Measurements from ENCODE around the gene TRIM29. TPM values are rescaled to one million over a fixed set of nuclear protein-coding genes. Genes with fewer than 3 reads are reported as not detected.

Gene TRIM29
- total and polyA plus RNA-seq, 3 experiments from 2014 or later, result not detected

DNA sequence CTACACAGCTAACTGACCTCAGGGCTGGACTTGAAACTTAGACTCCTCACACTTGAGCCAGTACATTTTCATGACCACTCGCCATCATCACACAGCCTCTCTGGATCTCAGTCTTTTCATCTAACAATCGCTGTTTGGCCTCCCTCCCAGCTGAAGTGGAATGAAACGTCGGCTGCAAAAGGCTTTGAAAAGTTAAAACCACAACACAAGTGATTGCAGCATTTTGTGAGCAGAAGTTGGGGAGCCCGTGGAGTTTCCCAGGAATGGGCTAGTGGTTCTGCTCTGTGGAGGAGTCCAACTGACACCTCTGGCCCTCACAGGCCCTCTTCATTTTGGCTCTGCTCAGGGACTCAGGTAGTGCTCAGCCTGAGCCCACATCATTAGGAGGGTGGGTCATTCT is 35.9 kb upstream of the TRIM29 start:
- CTCF ChIA-PET, result no interaction called here
- H3K36me3 Mint-ChIP-seq, result no peaks in the 10 kb centered on the region
- H3K27ac Mint-ChIP-seq, result no peak overlapping the region
- peaks cover under 1% of the 10 kb centered on the region for H3K4me1 ChIP-seq (ENCODE audit: insufficient read depth, low read length)
- POLR2A ChIA-PET, result no interaction called here
- H3K27ac ChIP-seq (ENCODE audit: low read depth, low read length), result no peak overlapping the region
- no peaks in the 10 kb centered on the region for H3K9me3 Mint-ChIP-seq
- H3K9me3 ChIP-seq (ENCODE audit: low read length), result no peaks in the 10 kb centered on the region
- no peak overlapping the region for H3K4me3 Mint-ChIP-seq
- DNase-seq, result no peak
- peaks cover 0 to 11% (median under 1%) of the 10 kb centered on the region in 3 donors for H3K4me1 Mint-ChIP-seq
- peaks cover 30% of the 10 kb centered on the region for H3K27me3 ChIP-seq (ENCODE audit: insufficient read depth, low read length, poor library complexity, severe bottlenecking)
- peaks cover 26 to 41% of the 10 kb centered on the region in 2 donors for H3K27me3 Mint-ChIP-seq
- H3K4me3 ChIP-seq (ENCODE audit: low read length), result no peak overlapping the region
- H3K36me3 ChIP-seq (ENCODE audit: insufficient read depth, low read length), result no peaks in the 10 kb centered on the region

DNA sequence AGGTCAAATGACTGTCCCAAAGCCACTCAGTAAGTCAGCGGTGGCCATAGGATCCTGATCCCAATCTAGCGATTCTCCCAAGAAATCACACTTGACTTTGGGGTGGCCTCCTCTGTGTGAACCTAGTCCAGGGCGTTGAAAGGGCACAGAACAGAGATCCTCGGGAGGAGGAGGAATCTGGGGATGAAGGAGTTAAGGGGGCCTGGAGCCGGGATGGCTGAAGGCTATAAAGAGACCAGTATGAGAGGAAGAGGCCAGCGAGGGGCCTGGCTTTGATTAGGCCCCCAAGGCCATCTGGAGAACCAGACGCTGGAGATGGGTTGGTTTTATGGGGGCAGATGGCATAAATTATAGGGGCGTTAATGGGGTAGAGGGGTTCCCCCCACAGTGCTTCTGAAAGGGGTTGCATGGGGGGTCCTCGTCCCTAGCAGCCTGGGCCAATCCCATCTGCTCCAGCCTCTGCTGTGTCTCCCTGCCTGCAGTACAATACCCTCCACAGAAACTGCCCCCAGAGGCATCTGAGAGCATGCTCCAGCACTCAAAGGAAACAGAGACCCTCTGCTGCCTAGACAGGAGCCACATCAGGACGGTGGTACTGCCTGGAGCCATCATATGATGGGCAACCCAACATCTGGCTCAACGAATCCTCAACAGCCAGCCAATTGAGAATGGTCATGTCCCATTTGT is 35.2 kb upstream of the TRIM29 start:
- Histone ChIP-seq H3K9me3 (ENCODE audit: low read length) (no peaks in the 10 kb centered on the region), H3K4me3 (ENCODE audit: low read length) (no peak overlapping the region), H3K4me1 (ENCODE audit: insufficient read depth, low read length) (peaks cover 7% of the 10 kb centered on the region), H3K36me3 (ENCODE audit: insufficient read depth, low read length) (no peaks in the 10 kb centered on the region), H3K27ac (ENCODE audit: low read depth, low read length) (no peak overlapping the region), H3K27me3 (ENCODE audit: insufficient read depth, low read length, poor library complexity, severe bottlenecking) (peaks cover 35% of the 10 kb centered on the region)
- no peaks in the 10 kb centered on the region for H3K36me3 Mint-ChIP-seq
- no peaks in the 10 kb centered on the region for H3K9me3 Mint-ChIP-seq
- H3K4me1 Mint-ChIP-seq, result peaks cover 2 to 15% (median 4%) of the 10 kb centered on the region in 3 donors
- CTCF ChIA-PET, result interaction anchor here (0.7 kb wide), 1 partner anchor 832 kb away, joined by 3 read pairs; no protein-coding TSS in a partner anchor
- no peak overlapping the region for H3K4me3 Mint-ChIP-seq
- no peak overlapping the region for H3K27ac Mint-ChIP-seq
- POLR2A ChIA-PET, result no interaction called here
- peaks cover 31 to 47% of the 10 kb centered on the region in 2 donors for H3K27me3 Mint-ChIP-seq
- no peak for DNase-seq

DNA sequence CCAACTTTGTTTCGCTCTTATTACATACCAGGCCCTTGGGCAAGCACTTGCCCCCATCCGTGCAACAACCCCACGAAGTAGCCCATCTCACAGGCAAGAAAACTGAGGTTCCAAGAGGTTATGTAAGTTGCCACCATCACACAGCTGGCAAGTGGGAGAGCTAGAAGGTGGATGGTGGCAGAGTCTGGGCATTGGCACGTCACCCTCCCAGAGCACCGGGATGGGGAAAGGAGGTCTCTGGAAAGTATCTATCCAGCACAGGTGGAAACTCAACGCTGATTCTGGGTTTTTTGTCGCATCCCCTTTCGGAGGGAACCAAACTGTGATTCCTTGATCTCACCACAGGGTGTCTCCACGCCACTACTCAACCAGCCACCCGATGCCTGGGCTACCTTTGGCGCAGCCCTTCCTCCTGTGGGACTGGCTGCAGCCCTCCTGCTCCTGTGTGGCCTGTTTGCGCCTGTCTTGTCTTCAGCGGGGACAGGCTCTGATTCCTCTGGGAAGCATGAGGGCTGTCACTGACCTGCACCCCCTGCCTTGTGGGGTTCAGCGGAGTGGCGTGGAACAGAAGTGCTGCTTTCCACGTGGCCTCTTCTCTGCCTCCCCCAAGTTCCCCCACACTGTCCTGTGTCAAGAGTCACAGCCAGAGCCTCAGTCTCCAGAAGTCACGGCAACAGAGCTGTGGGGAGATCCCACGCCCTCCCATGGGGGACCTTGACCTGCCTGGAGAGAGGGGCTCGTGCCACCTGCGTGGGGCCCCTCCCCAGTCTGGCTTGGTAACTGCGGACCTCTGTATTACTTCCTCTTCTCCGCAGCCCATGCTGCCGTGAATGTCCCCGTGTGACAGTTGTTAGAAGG is 34.4 kb upstream of the TRIM29 start:
- H3K27me3 Mint-ChIP-seq, result peaks cover 40 to 54% of the 10 kb centered on the region in 2 donors
- Histone ChIP-seq H3K4me3 (ENCODE audit: low read length) (no peak overlapping the region), H3K4me1 (ENCODE audit: insufficient read depth, low read length) (peaks cover 7% of the 10 kb centered on the region), H3K9me3 (ENCODE audit: low read length) (no peaks in the 10 kb centered on the region), H3K27ac (ENCODE audit: low read depth, low read length) (no peak overlapping the region), H3K27me3 (ENCODE audit: insufficient read depth, low read length, poor library complexity, severe bottlenecking) (peaks cover 44% of the 10 kb centered on the region), H3K36me3 (ENCODE audit: insufficient read depth, low read length) (no peaks in the 10 kb centered on the region)
- ChIA-PET POLR2A (no interaction called here), CTCF (interaction anchor here (0.7 kb wide), 1 partner anchor 833 kb away, joined by 3 read pairs; no protein-coding TSS in a partner anchor)
- H3K4me3 Mint-ChIP-seq, result no peak overlapping the region
- peaks cover 2 to 15% (median 4%) of the 10 kb centered on the region in 3 donors for H3K4me1 Mint-ChIP-seq
- no peaks in the 10 kb centered on the region for H3K36me3 Mint-ChIP-seq
- no peak overlapping the region for H3K27ac Mint-ChIP-seq
- no peaks in the 10 kb centered on the region for H3K9me3 Mint-ChIP-seq
- DNase-seq, result peak in 3 of 5 donors; percentile 7 to 60 (median 42)

DNA sequence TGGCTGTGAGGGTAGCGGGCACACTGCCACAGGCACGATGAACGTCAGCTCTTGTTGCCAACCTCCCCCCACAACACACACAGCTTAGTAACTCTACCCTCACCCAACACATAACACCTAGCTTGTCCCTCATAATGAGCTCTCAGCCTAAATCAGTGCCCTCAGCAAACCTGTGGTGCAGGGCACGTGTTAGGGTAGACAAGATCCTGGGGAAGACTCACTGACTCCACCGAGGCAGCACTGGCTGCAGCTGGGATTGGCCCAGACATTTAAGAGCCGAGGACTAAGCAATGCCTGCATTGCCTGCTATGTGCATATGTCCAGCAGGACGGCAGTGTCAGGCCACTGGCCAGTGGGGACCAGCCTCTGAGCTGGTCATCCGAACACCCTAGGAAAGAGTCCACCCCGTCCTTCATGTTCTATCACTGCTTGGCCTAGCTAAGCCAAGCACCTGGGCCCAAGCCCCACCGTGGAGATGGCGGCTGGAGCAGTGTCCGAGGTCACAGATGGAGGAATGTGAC is 32.9 kb upstream of the TRIM29 start:
- Histone ChIP-seq H3K9me3 (ENCODE audit: low read length) (no peaks in the 10 kb centered on the region), H3K36me3 (ENCODE audit: insufficient read depth, low read length) (no peaks in the 10 kb centered on the region), H3K4me3 (ENCODE audit: low read length) (no peak overlapping the region), H3K27me3 (ENCODE audit: insufficient read depth, low read length, poor library complexity, severe bottlenecking) (peaks cover 44% of the 10 kb centered on the region), H3K27ac (ENCODE audit: low read depth, low read length) (no peak overlapping the region), H3K4me1 (ENCODE audit: insufficient read depth, low read length) (peaks cover 7% of the 10 kb centered on the region)
- Mint-ChIP-seq H3K9me3 (peaks cover under 1 to 4% (median 3%) of the 10 kb centered on the region in 5 donors), H3K27ac (no peak overlapping the region), H3K27me3 (peaks cover 43 to 68% of the 10 kb centered on the region in 2 donors), H3K4me1 (peaks cover 2 to 15% (median 4%) of the 10 kb centered on the region in 3 donors), H3K36me3 (no peaks in the 10 kb centered on the region), H3K4me3 (peak overlapping the region in 1 of 7 donors; percentile 11)
- ChIA-PET CTCF (interaction anchor here (2.0 kb wide), 1 partner anchor 132 kb away, joined by 6 read pairs; no protein-coding TSS in a partner anchor), POLR2A (interaction anchor here (0.6 kb wide), 1 partner anchor 1897 kb away, joined by 8 read pairs; no protein-coding TSS in a partner anchor)
- no peak for DNase-seq

GRCh38 chr11:120169981-120170698 is 32.2 kb upstream of the TRIM29 start:
- no peaks in the 10 kb centered on the region for H3K9me3 ChIP-seq (ENCODE audit: low read length)
- ChIA-PET CTCF (interaction anchor here (2.0 kb wide), 1 partner anchor 133 kb away, joined by 6 read pairs; no protein-coding TSS in a partner anchor), POLR2A (no interaction called here)
- Mint-ChIP-seq H3K36me3 (peaks cover 0 to under 1% (median 0%) of the 10 kb centered on the region in 3 donors), H3K4me1 (peaks cover 2 to 15% (median 4%) of the 10 kb centered on the region in 3 donors), H3K4me3 (peak overlapping the region in 2 of 7 donors; percentile 11 to 74), H3K27ac (no peak overlapping the region), H3K9me3 (peaks cover 7 to 10% (median 9%) of the 10 kb centered on the region in 5 donors), H3K27me3 (peaks cover 46 to 74% of the 10 kb centered on the region in 2 donors)
- peaks cover 7% of the 10 kb centered on the region for H3K4me1 ChIP-seq (ENCODE audit: insufficient read depth, low read length)
- H3K27me3 ChIP-seq (ENCODE audit: insufficient read depth, low read length, poor library complexity, severe bottlenecking), result peaks cover 44% of the 10 kb centered on the region
- no peaks in the 10 kb centered on the region for H3K36me3 ChIP-seq (ENCODE audit: insufficient read depth, low read length)
- H3K4me3 ChIP-seq (ENCODE audit: low read length), result no peak overlapping the region
- DNase-seq, result no peak
- no peak overlapping the region for H3K27ac ChIP-seq (ENCODE audit: low read depth, low read length)

GRCh38 chr11:120168960-120169681 is 31.2 kb upstream of the TRIM29 start:
- no peaks in the 10 kb centered on the region for H3K9me3 ChIP-seq (ENCODE audit: low read length)
- H3K27ac Mint-ChIP-seq, result no peak overlapping the region
- H3K4me3 ChIP-seq (ENCODE audit: low read length), result peak overlapping the region; percentile 53
- peak overlapping the region in 6 of 7 donors; percentile 66 to 76 (median 72) for H3K4me3 Mint-ChIP-seq
- no peaks in the 10 kb centered on the region for H3K36me3 ChIP-seq (ENCODE audit: insufficient read depth, low read length)
- ChIA-PET CTCF (interaction anchor here (0.6 to 2.0 kb wide), 7 partner anchors 10 to 504 kb away, joined by 3 to 6 read pairs (median 3); no protein-coding TSS in a partner anchor), POLR2A (no interaction called here)
- H3K27me3 ChIP-seq (ENCODE audit: insufficient read depth, low read length, poor library complexity, severe bottlenecking), result peaks cover 44% of the 10 kb centered on the region
- peak in 4 of 5 donors; percentile 19 to 65 (median 44) for DNase-seq
- H3K27me3 Mint-ChIP-seq, result peaks cover 50 to 76% of the 10 kb centered on the region in 2 donors
- peaks cover 2 to 15% (median 4%) of the 10 kb centered on the region in 3 donors for H3K4me1 Mint-ChIP-seq
- peaks cover 0 to 8% (median 1%) of the 10 kb centered on the region in 3 donors for H3K36me3 Mint-ChIP-seq
- H3K4me1 ChIP-seq (ENCODE audit: insufficient read depth, low read length), result peaks cover 7% of the 10 kb centered on the region
- no peak overlapping the region for H3K27ac ChIP-seq (ENCODE audit: low read depth, low read length)
- H3K9me3 Mint-ChIP-seq, result peaks cover 11 to 17% (median 16%) of the 10 kb centered on the region in 5 donors

Data from CD8-positive, alpha-beta memory T cell (primary cell).